IMR-90 (cell line): ENCODE results near the gene TMIGD1. TPM values are rescaled to one million over a fixed set of nuclear protein-coding genes. Genes with fewer than 3 reads are reported as not detected.

ENCODE experiments used
- ATAC-seq: fragments of 200-7000 bp; cut with Tn5 transposase; 2 replicates; pipeline ENCODE4 v1.9.1; 2020; ENCODE audit warnings: low read depth, mild to moderate bottlenecking, moderate library complexity
- BruUV-seq: library from RNA; stranded (reverse); fragments of 400-500 nt; replicated peaks from 2 replicates; lab custom pipeline; 2021; lab: Mats Ljungman, UMichigan
- CTCF ChIA-PET: fragments of 300-600 bp; formaldehyde crosslinking; extraction: SDS; loops from one replicate; lab custom pipeline; 2021; ENCODE audit warnings: antibody characterized with exemption; lab: Yijun Ruan, JAX
- POLR2A ChIA-PET: fragments of 300-600 bp; sonication (Branson Sonifier 250); formaldehyde crosslinking; loops from one replicate; lab custom pipeline; 2022; ENCODE audit warnings: antibody characterized with exemption; ENCODE audit not compliant: unreplicated experiment; lab: Charles Lee
- DNase-seq: peaks from one replicate; pipeline ENCODE4 v3.0.0; 2013
- H2AFZ ChIP-seq: replicated peaks from 2 replicates; pipeline ENCODE3; 2013; ENCODE audit warnings: low read length, mild to moderate bottlenecking; ENCODE audit not compliant: poor library complexity
- H2AK5ac ChIP-seq: 2 replicates; pipeline ENCODE4 v1.6.1; 2013; ENCODE audit warnings: low read depth, low read length, inconsistent platforms
- H2AK9ac ChIP-seq: replicated peaks from 2 replicates; pipeline ENCODE3; 2013; ENCODE audit warnings: mild to moderate bottlenecking, low read depth, low read length, moderate library complexity; ENCODE audit not compliant: poor library complexity
- H2BK120ac ChIP-seq: 2 replicates; pipeline ENCODE4 v1.6.1; 2013; ENCODE audit warnings: low read depth, low read length, inconsistent platforms
- H2BK15ac ChIP-seq: 3 replicates; pipeline ENCODE4 v1.6.1; 2013; ENCODE audit warnings: low read depth, low read length, inconsistent platforms
- H2BK20ac ChIP-seq: 2 replicates; pipeline ENCODE4 v1.6.1; 2013; ENCODE audit warnings: low read depth, mild to moderate bottlenecking, inconsistent platforms, low read length, moderate library complexity
- H2BK5ac ChIP-seq: 2 replicates; pipeline ENCODE4 v1.6.1; 2013; ENCODE audit warnings: mild to moderate bottlenecking, low read depth, low read length, inconsistent platforms; ENCODE audit not compliant: poor library complexity, severe bottlenecking
- H3K14ac ChIP-seq: replicated peaks from 2 replicates; pipeline ENCODE4 v1.6.1; 2013; ENCODE audit warnings: low read depth, low read length, inconsistent platforms
- H3K18ac ChIP-seq: 2 replicates; pipeline ENCODE4 v1.6.1; 2013; ENCODE audit warnings: low read depth, low read length, control low read depth
- H3K23ac ChIP-seq: 2 replicates; pipeline ENCODE4 v1.6.1; 2013; ENCODE audit warnings: low read depth, low read length, inconsistent platforms
- H3K27ac ChIP-seq: 2 replicates; pipeline ENCODE4 v1.5.1; 2013; ENCODE audit warnings: mild to moderate bottlenecking, control low read depth, low read length; ENCODE audit not compliant: insufficient read depth
- H3K27me3 ChIP-seq: 2 replicates; pipeline ENCODE4 v1.6.1; 2013; ENCODE audit warnings: low read length; ENCODE audit not compliant: control insufficient read depth, insufficient read depth
- H3K36me3 ChIP-seq: 2 replicates; pipeline ENCODE4 v1.6.1; 2013; ENCODE audit warnings: low read length, mixed read lengths; ENCODE audit not compliant: control insufficient read depth, insufficient read depth
- H3K4ac ChIP-seq: 2 replicates; pipeline ENCODE4 v1.6.1; 2013; ENCODE audit warnings: low read depth, low read length, inconsistent platforms
- H3K4me1 ChIP-seq: 2 replicates; pipeline ENCODE4 v1.6.1; 2013; ENCODE audit warnings: low read length, mixed read lengths; ENCODE audit not compliant: control insufficient read depth, insufficient read depth
- H3K4me2 ChIP-seq: 2 replicates; pipeline ENCODE4 v1.6.1; 2013; ENCODE audit warnings: low read depth, mild to moderate bottlenecking, control low read depth, low read length, moderate library complexity
- H3K4me3 ChIP-seq: 2 replicates; pipeline ENCODE4 v1.5.1; 2013; ENCODE audit warnings: low read depth, mild to moderate bottlenecking, control low read depth, low read length, moderate library complexity; ENCODE audit not compliant: insufficient read depth
- H3K56ac ChIP-seq: 2 replicates; pipeline ENCODE4 v1.6.1; 2013; ENCODE audit warnings: low read length, inconsistent platforms; ENCODE audit not compliant: insufficient read depth; ENCODE audit errors: extremely low read depth
- H3K79me1 ChIP-seq, 2 experiments: 2 replicates each; pipeline ENCODE4 v1.6.1; 2013; ENCODE audit warnings: low read length in 2 of 2, inconsistent platforms in 1 of 2, low read depth in 1 of 2
- H3K9ac ChIP-seq: 2 replicates; pipeline ENCODE4 v1.6.1; 2013; ENCODE audit warnings: low read depth, low read length, control low read depth
- H3K9me1 ChIP-seq: 2 replicates; pipeline ENCODE4 v1.6.1; 2013; ENCODE audit warnings: low read length, inconsistent platforms; ENCODE audit not compliant: insufficient read depth
- H3K9me3 ChIP-seq: 2 replicates; pipeline ENCODE4 v1.6.1; 2013; ENCODE audit warnings: low read length; ENCODE audit not compliant: control insufficient read depth, insufficient read depth
- H4K20me1 ChIP-seq: 2 replicates; pipeline ENCODE4 v1.6.1; 2013; ENCODE audit warnings: low read length, inconsistent platforms; ENCODE audit not compliant: insufficient read depth
- H4K5ac ChIP-seq: 2 replicates; pipeline ENCODE4 v1.6.1; 2013; ENCODE audit warnings: mild to moderate bottlenecking, low read depth, low read length, control low read depth
- H4K8ac ChIP-seq, 2 experiments: 2 replicates each; pipeline ENCODE4 v1.6.1; 2013; ENCODE audit warnings: low read depth in 2 of 2, low read length in 2 of 2, control low read depth in 1 of 2, inconsistent platforms in 1 of 2
- H4K91ac ChIP-seq: 2 replicates; pipeline ENCODE4 v1.6.1; 2013; ENCODE audit warnings: low read depth, low read length, inconsistent platforms; ENCODE audit not compliant: insufficient read depth
- FOS ChIP-seq: fragments of 150-350 bp; IDR thresholded peaks from 2 replicates; pipeline ENCODE4 v1.6.1; 2016; ENCODE audit warnings: low read depth, low read length
- SMC3 ChIP-seq: fragments of 150-350 bp; IDR thresholded peaks from 2 replicates; pipeline ENCODE4 v1.6.1; 2016; ENCODE audit warnings: low read depth, mild to moderate bottlenecking, antibody characterized with exemption, low read length, moderate library complexity
- WGBS, 2 experiments: methylation state at CpG; one replicate each; pipeline versions ENCODE4 v1.1.5 to v1.1.7; 2013; ENCODE audit warnings: missing lambda C conversion rate in 2 of 2; ENCODE audit not compliant: insufficient read length in 1 of 2; ENCODE audit errors: extremely low coverage in 2 of 2; 5-methylcytosine and 5-hydroxymethylcytosine counted together
- dilution Hi-C: fragments of 300-500 bp; cut with HindIII; formaldehyde crosslinking; loops from one replicate; pipeline ENCODE4 v1.14.3; 2018; ENCODE audit warnings: low sequenced_read_pairs; ENCODE audit not compliant: unreplicated experiment
- in situ Hi-C: fragments of 300-500 bp; cut with MboI; formaldehyde crosslinking; loops from 3 replicates; pipeline ENCODE4 v1.14.3; 2019; ENCODE audit warnings: low sequenced_read_pairs, inconsistent platforms, mixed read lengths
- intact Hi-C: fragments of 100-400 bp; cut with micrococcal nuclease; formaldehyde crosslinking; loops from 2 replicates; pipeline ENCODE4 v1.10.0; 2022
- polyA plus RNA-seq, 3 experiments: library from polyadenylated mRNA; depleted of rRNA; stranded (reverse); fragments of >200 nt; gene quantifications; 2 replicates each; pipeline ENCODE4 v1.2.3, GENCODE V29; 2012; ENCODE audit warnings: low replicate concordance in 1 of 3
- total RNA-seq: library from RNA; depleted of rRNA; stranded (reverse); fragments of >200 nt; gene quantifications from 2 replicates; pipeline ENCODE4 v1.2.3, GENCODE V29; 2012

The TMIGD1 gene
- total and polyA plus RNA-seq, 2 of the 4 experiments (the other 2 are of a cell fraction), result not detected

DNA sequence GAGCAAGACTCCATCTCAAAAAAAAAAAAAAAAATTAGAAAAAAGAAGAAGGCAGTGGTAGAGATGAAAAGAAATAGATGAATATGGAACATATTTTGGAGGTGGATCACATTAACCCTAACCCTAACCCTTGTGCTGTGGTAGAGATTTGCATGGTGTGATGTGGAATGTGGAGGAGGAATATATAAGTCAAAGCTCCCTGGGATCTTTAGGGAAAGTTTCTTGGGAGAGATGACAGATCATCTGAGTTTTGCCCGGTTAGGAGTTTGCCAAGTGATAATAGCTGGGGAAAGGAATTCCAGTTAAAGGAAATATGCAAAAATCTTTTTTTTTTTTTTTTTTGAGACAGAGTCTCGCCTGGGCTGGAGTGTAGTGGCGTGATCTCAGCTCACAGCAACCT, 29.1 kb downstream of the TMIGD1 start:
- H4K20me1 ChIP-seq, result no peaks in the 10 kb centered on the region
- no peak overlapping the region for H4K5ac ChIP-seq
- no peaks in the 10 kb centered on the region for H3K27me3 ChIP-seq
- H4K91ac ChIP-seq, result no peak overlapping the region
- no peak overlapping the region for H2BK5ac ChIP-seq
- in situ Hi-C loops (loop anchor here (25.0 kb wide), 1 partner anchor 408 kb away; no protein-coding TSS in a partner anchor), dilution Hi-C loops (no loop called here), intact Hi-C loops (no loop called here)
- DNase-seq (no peak), ATAC-seq (no peak)
- no peak overlapping the region for H3K56ac ChIP-seq
- no peak overlapping the region for H3K9ac ChIP-seq
- H2AFZ ChIP-seq, result no peak overlapping the region
- no peak overlapping the region for H3K4me2 ChIP-seq
- H3K4ac ChIP-seq, result no peak overlapping the region
- H3K79me1 ChIP-seq, result no peaks in the 10 kb centered on the region
- no peak overlapping the region for H3K4me3 ChIP-seq
- H2AK5ac ChIP-seq, result no peak overlapping the region
- H2AK9ac ChIP-seq, result no peak overlapping the region
- TF ChIP-seq FOS, result no peak
- no peak for TF ChIP-seq SMC3
- no TSS peak for BruUV-seq
- H3K14ac ChIP-seq, result no peak overlapping the region
- no peak overlapping the region for H3K23ac ChIP-seq
- H2BK15ac ChIP-seq, result no peak overlapping the region
- WGBS, 2 experiments, result no CpG with 5 or more reads among the region's 3 CpGs
- no peaks in the 10 kb centered on the region for H3K9me1 ChIP-seq
- H3K9me3 ChIP-seq, result peaks cover 2% of the 10 kb centered on the region; the same call in 1 of the 2 replicates
- no peak overlapping the region for H3K18ac ChIP-seq
- no peak overlapping the region for H3K27ac ChIP-seq
- no peak overlapping the region for H4K8ac ChIP-seq
- no peak overlapping the region for H2BK120ac ChIP-seq
- H2BK20ac ChIP-seq, result no peak overlapping the region
- ChIA-PET CTCF (no interaction called here), POLR2A (interaction anchor here (0.6 kb wide), 1 partner anchor 19 kb away, joined by 3 read pairs; no protein-coding TSS in a partner anchor)
- no peaks in the 10 kb centered on the region for H3K36me3 ChIP-seq
- H3K4me1 ChIP-seq, result no peaks in the 10 kb centered on the region; the same call in 1 of the 2 replicates
